BJ (cell line): ENCODE results near the gene CDK14. TPM values are rescaled to one million over a fixed set of nuclear protein-coding genes. Genes with fewer than 3 reads are reported as not detected.

Experiments used
- CTCF ChIA-PET: fragments of 350-600 bp; formaldehyde crosslinking; extraction: SDS; loops from one replicate; lab custom pipeline; 2021; ENCODE audit warnings: antibody characterized with exemption, inconsistent platforms; lab: Yijun Ruan, JAX
- POLR2A ChIA-PET: fragments of 300-600 bp; sonication (Branson Sonifier 250); formaldehyde crosslinking; extraction: SDS; loops from one replicate; lab custom pipeline; 2021; ENCODE audit warnings: antibody characterized with exemption; lab: Charles Lee
- DNase-seq: peaks from one replicate; pipeline ENCODE4 v3.0.0-alpha.2; 2011; ENCODE audit warnings: low read depth
- H3K27me3 ChIP-seq: 2 replicates; pipeline ENCODE4 v1.6.0; 2011; ENCODE audit warnings: low read length; ENCODE audit not compliant: control insufficient read depth, insufficient read depth
- H3K36me3 ChIP-seq: 2 replicates; pipeline ENCODE4 v1.5.1; 2011; ENCODE audit warnings: low read length; ENCODE audit not compliant: control insufficient read depth, insufficient read depth
- H3K4me3 ChIP-seq: 2 replicates; pipeline ENCODE4 v1.5.1; 2011; ENCODE audit warnings: low read depth, mild to moderate bottlenecking, control low read depth, low read length
- polyA plus RNA-seq: library from polyadenylated mRNA; depleted of rRNA; stranded (reverse); fragments of >200 nt; gene quantifications from 2 replicates; pipeline ENCODE4 v1.2.3, GENCODE V29; 2011
- TF ChIP-seq, protein P1 (sequence below): IDR thresholded peaks from 2 replicates; pipeline ENCODE4 v1.5.1; 2011; ENCODE audit warnings: low read depth, mild to moderate bottlenecking, control low read depth, inconsistent platforms, low read length, moderate library complexity; ENCODE audit not compliant: insufficient read depth

Gene CDK14
- polyA plus RNA-seq, 1 experiment, result 6.7 TPM

DNA sequence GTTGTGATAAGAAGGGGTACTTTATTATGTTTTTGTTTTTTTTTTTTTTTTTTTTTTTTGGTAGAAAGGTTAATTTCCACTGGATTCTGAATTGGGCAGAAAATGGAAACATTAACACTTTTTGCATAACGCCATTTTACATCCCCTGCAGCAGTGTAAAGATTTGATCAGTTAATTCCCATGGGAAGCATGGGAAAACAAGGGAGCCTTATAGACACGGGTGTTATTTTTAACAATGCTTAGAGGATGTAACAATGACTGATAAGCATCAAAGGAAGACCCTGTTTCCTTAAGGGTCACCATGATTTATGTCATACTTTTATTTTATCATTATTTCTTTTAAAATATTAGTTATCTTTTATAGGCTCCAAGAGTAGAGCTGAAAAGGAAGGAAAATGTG, 140.2 kb downstream of the CDK14 start:
- H3K36me3 ChIP-seq, result peaks cover 6% of the 10 kb centered on the region
- TF ChIP-seq, protein P1, sequence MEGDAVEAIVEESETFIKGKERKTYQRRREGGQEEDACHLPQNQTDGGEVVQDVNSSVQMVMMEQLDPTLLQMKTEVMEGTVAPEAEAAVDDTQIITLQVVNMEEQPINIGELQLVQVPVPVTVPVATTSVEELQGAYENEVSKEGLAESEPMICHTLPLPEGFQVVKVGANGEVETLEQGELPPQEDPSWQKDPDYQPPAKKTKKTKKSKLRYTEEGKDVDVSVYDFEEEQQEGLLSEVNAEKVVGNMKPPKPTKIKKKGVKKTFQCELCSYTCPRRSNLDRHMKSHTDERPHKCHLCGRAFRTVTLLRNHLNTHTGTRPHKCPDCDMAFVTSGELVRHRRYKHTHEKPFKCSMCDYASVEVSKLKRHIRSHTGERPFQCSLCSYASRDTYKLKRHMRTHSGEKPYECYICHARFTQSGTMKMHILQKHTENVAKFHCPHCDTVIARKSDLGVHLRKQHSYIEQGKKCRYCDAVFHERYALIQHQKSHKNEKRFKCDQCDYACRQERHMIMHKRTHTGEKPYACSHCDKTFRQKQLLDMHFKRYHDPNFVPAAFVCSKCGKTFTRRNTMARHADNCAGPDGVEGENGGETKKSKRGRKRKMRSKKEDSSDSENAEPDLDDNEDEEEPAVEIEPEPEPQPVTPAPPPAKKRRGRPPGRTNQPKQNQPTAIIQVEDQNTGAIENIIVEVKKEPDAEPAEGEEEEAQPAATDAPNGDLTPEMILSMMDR, result no peak
- ChIA-PET POLR2A (no interaction called here), CTCF (no interaction called here)
- H3K27me3 ChIP-seq, result no peaks in the 10 kb centered on the region
- no peak for DNase-seq
- no peak overlapping the region for H3K4me3 ChIP-seq

DNA sequence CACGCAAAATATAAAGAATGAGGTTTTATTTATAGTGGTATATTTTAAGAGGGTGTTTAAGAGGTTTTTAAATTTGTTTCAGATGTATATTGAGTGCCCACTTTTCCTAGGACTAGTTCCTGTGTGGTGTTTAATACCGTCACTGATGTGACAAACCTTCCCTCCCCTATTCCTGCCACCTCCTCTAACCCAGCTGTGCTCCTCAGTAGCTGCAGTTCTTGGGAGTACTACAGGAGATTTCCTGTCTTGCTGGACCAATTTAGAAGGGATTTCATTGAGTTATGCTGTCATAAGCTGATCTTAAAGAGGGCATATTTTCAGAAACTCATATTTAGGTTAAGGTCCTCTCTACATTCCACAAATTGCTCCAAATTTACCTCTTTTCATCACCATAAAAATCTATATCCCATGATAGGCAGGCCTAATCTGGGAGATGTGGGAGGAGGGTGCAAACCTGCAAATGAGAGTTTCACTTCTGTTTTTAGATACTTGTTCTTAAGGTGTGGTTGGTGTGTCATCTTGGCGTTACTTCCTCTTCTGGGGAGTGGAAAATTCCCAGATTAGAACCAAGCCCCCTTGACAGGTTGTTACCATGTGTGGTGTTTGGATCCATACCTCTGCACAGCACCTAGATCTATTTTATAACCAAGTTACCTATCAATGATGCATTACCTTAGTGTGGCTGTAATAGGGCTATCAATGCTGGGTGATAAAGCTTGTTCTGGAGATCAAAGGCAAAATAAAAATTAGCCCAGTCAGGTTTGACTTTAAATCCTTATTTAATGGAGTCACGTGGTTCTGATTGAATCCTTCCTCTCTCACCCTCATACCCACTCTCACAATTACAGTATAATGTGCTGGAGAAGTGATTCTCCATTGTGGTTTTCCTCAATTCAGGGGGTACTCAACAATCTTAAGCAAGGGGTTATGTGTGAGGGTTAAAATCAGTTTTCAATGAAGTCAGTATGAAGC, 141.1 kb downstream of the CDK14 start:
- ChIA-PET POLR2A (no interaction called here), CTCF (no interaction called here)
- TF ChIP-seq, protein P1, result no peak
- no peak for DNase-seq
- H3K36me3 ChIP-seq, result peaks cover 6% of the 10 kb centered on the region
- no peaks in the 10 kb centered on the region for H3K27me3 ChIP-seq
- no peak overlapping the region for H3K4me3 ChIP-seq

DNA sequence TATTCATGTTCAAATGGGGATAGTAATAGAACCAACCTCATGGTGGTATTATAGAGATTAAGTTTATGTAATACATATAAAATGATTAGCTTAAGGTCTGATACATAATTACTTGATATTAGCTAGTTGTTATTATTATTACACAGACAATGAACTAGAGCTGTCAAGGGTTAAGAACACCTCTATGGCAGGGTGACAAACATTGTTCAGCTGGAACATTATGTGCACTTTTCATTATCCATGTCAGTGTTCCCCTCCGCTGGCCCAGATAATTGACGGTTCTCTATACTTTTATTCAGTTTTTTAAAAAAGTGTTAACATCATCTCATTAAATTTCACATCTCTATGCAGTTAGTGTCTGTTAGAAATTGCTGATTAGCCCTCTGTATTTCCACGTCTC, 142.1 kb downstream of the CDK14 start:
- TF ChIP-seq, protein P1, result no peak
- no peak overlapping the region for H3K4me3 ChIP-seq
- ChIA-PET POLR2A (interaction anchor here (0.7 kb wide), 1 partner anchor 456 kb away, joined by 7 read pairs; no protein-coding TSS in a partner anchor), CTCF (no interaction called here)
- peaks cover 6% of the 10 kb centered on the region for H3K36me3 ChIP-seq
- DNase-seq, result no peak
- no peaks in the 10 kb centered on the region for H3K27me3 ChIP-seq

DNA sequence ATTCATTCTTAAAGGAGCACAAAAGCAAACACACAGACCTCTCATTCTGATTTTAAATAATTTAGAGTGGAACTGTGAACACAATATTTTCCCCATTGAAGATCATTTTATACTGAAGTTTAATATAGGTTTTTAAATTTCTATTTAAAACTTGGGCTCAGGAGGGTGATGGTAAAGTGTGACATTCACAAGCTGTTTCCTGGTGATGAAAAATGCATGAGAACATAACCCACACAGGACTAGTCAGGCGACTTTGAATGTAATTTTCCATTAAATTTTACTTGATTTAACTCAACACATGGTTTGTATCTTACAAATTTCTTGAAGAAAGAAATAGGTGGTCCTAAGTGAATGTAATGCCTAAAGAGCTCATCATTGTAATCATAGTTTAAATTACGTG, 143.6 kb downstream of the CDK14 start:
- no peak overlapping the region for H3K4me3 ChIP-seq
- no peaks in the 10 kb centered on the region for H3K27me3 ChIP-seq
- no peak for DNase-seq
- peaks cover 6% of the 10 kb centered on the region for H3K36me3 ChIP-seq
- ChIA-PET CTCF (no interaction called here), POLR2A (no interaction called here)
- TF ChIP-seq, protein P1, result no peak

DNA sequence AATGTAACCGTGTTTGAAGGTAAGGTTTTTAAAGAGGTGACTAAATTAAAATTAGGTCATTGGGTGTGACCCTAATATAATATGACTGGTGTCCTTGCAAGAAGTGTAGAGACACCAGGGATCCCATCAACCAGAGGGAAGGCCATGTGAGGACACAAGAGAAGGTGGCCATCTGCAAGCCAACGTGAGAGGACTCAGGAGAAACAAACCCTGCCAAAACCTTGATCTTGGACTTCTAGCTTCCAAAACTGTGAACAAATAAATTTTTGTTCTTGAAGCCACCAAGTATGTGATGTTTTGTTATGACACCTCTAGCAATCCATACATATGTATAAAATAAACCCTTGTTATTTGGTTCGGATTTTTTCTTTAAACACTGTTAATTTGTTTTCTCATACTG, 144.3 kb downstream of the CDK14 start:
- H3K4me3 ChIP-seq, result no peak overlapping the region
- DNase-seq, result no peak
- POLR2A ChIA-PET, result no interaction called here
- CTCF ChIA-PET, result interaction anchor here (1.1 kb wide), 1 partner anchor 314 kb away, joined by 3 read pairs; no protein-coding TSS in a partner anchor
- H3K27me3 ChIP-seq, result no peaks in the 10 kb centered on the region
- TF ChIP-seq, protein P1, result no peak
- H3K36me3 ChIP-seq, result peaks cover 5% of the 10 kb centered on the region
